ENCODE measurements around the gene SIM1. TPM values are rescaled to one million over a fixed set of nuclear protein-coding genes. Genes with fewer than 3 reads are reported as not detected.

The SIM1 gene
- total RNA-seq, 4 donors from 2014 or later: not detected

- H3K4me3 ChIP-seq: no peak overlapping the region
- no peaks in the 10 kb centered on the region for H3K9me3 ChIP-seq
- H3K4me1 ChIP-seq: peaks cover 7 to 24% (median 12%) of the 10 kb centered on the region in 4 donors
- H3K27ac ChIP-seq: no peak overlapping the region
- TF ChIP-seq POLR2AphosphoS5 (IDR thresholded peaks at IDR 0.05): no peak
- TF ChIP-seq POLR2A (IDR thresholded peaks at IDR 0.05): no peak
- no peak for TF ChIP-seq CTCF (IDR thresholded peaks at IDR 0.05)
- TF ChIP-seq EP300 (IDR thresholded peaks at IDR 0.05; ENCODE audit: low read depth): no peak
- in situ Hi-C loops (cut with MboI; ENCODE audit: low pct_ligation_motif_present in 1 of 4, low pct_unique_long_range_greater_than_20kb in 1 of 4, low sequenced_read_pairs in 3 of 4): no loop called here
- intact Hi-C loops (cut with DNase I; ENCODE audit: low total_unique reads): no loop called here
- H3K27me3 ChIP-seq: peaks cover 100% of the 10 kb centered on the region
- WGBS, 2 donors (ENCODE audit: low coverage in 1 of 2): 17 to 27% methylated on average over 10 to 13 of the region's 13 CpGs
- no peak for DNase-seq
- H3K36me3 ChIP-seq: no peaks in the 10 kb centered on the region
Observed at GRCh38 chr6:100462706-100463629, 1.8 kb downstream of the SIM1 start.

- Histone ChIP-seq H3K36me3 (no peaks in the 10 kb centered on the region), H3K4me1 (peaks cover 7 to 24% (median 12%) of the 10 kb centered on the region in 4 donors), H3K4me3 (no peak overlapping the region), H3K9me3 (no peaks in the 10 kb centered on the region), H3K27ac (no peak overlapping the region), H3K27me3 (peaks cover 100% of the 10 kb centered on the region)
- intact Hi-C loops (cut with DNase I; ENCODE audit: low total_unique reads): no loop called here
- no peak for TF ChIP-seq POLR2A (IDR thresholded peaks at IDR 0.05)
- no peak for TF ChIP-seq CTCF (IDR thresholded peaks at IDR 0.05)
- no peak for TF ChIP-seq POLR2AphosphoS5 (IDR thresholded peaks at IDR 0.05)
- no peak for TF ChIP-seq EP300 (IDR thresholded peaks at IDR 0.05; ENCODE audit: low read depth)
- 3 to 9% methylated on average over 3 of the region's 3 CpGs for WGBS, 2 donors (ENCODE audit: low coverage in 1 of 2)
- in situ Hi-C loops (cut with MboI; ENCODE audit: low pct_ligation_motif_present in 1 of 4, low pct_unique_long_range_greater_than_20kb in 1 of 4, low sequenced_read_pairs in 3 of 4): no loop called here
- no peak for DNase-seq
Observed at GRCh38 chr6:100461917-100462705, 2.6 kb downstream of the SIM1 start.

GRCh38 chr6:100461278-100461916 is 3.3 kb downstream of the SIM1 start:
- no peak for TF ChIP-seq POLR2A (IDR thresholded peaks at IDR 0.05)
- TF ChIP-seq CTCF (IDR thresholded peaks at IDR 0.05): no peak
- TF ChIP-seq EP300 (IDR thresholded peaks at IDR 0.05; ENCODE audit: low read depth): no peak
- TF ChIP-seq POLR2AphosphoS5 (IDR thresholded peaks at IDR 0.05): no peak
- 10 to 17% methylated on average over 6 to 29 of the region's 29 CpGs for WGBS, 2 donors (ENCODE audit: low coverage in 1 of 2)
- in situ Hi-C loops (cut with MboI; ENCODE audit: low pct_ligation_motif_present in 1 of 4, low pct_unique_long_range_greater_than_20kb in 1 of 4, low sequenced_read_pairs in 3 of 4): no loop called here
- H3K4me1 ChIP-seq: peaks cover 7 to 25% (median 12%) of the 10 kb centered on the region in 4 donors
- H3K4me3 ChIP-seq: no peak overlapping the region
- no peaks in the 10 kb centered on the region for H3K9me3 ChIP-seq
- intact Hi-C loops (cut with DNase I; ENCODE audit: low total_unique reads): no loop called here
- DNase-seq: no peak
- peaks cover 100% of the 10 kb centered on the region for H3K27me3 ChIP-seq
- no peak overlapping the region for H3K27ac ChIP-seq
- no peaks in the 10 kb centered on the region for H3K36me3 ChIP-seq

All from transverse colon (tissue), 4 donors.